ENCODE data around the gene NPFF.
A peak's percentile ranks its signal among the peaks of the same experiment; 100 is the strongest.

The NPFF gene

DNA sequence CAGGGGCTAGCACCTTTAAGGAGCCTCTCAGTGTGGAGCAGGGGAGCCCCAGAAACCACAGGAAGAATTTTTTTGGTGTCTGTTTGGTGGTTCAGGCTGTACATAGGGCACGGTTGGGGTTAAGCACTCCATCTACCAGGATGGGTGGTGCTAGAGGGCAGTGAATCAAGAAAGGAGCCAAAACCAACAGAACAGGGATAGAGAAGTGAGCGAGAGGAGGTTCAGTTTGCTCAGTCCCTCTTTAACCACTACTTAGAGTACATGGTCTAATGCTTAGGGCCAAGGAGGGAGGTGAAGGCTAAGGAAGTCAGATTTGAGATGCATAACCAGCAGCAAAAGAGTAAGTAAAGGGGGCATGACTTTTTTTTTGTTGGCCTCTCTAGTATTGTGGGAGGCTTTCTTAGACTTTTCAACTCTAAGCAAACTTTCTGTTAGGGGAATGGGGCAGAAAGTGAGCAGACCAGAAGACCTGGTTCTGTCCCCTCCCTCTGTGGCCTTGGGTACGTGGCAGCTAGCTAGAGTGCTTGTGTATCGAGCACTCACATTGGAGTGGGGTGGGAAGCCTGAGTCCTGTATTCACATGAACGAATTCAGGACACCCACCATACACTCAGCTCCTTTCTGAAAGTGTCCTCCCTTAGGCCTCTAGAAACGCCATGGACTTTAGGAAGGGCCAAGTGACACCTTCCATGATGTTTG, 6.6 kb upstream of the NPFF start:
- DNase-seq: no peak

DNA sequence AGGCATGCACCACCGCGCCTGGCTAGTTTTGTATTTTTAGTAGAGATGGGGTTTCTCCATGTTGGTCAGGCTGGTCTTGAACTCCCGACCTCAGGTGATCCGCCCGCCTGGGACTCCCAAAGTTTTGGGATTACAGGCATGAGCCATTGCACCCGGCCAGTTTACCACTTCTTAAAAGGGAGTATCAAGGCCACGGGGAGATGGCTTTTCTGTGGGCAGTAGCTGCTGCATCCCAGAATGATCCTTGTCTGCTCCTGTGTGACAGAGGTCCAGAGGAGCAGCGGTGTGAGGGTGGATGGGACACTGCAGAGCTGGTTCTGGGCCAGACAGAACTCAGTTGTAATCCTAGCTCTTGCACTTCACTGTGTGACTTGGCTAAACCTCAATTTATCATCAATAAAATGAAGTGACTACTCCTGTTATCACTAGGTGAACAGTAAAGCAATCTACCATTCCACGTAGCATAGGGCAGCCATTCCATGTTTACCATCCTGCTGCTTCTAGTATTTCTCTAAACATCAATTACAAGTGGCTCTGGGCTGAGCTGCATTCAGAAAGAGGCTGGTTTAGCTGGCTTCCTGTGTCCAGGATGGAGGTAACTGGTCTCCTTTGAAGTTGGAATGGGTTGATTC, 3.0 kb upstream of the NPFF start:
- no peak for DNase-seq

DNA sequence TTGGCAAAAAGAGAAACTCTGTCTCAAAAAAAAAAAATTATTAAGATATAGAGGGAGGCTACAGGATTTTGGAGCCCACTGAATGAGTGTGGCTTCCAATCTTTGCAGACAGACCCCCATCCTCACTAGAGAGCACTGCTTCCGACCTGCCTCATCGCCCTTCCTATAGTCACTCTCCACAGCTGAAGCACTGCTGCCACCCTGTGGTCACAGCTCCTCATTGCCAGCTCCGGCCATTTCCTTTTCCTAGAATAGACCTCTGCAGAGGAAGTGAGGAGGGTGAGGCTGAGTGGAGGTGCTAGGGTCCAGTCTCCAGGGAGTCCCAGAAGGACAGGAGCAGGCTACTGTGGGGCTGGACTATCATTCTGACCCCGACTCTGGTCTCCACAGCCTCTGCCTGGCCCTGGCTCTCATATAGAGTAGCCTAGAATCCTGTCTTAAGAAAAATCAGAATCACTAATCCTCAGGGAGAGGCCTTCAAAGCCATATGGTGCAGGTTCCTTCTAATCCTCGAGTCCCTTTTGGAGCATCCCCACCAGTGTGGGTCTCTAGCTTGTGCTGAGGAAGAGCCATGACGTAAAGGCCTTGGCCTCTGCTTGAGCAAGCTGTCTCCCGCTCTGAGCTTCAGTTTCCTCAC, 1.4 kb upstream of the NPFF start:
- peak; percentile 64 for DNase-seq

DNA sequence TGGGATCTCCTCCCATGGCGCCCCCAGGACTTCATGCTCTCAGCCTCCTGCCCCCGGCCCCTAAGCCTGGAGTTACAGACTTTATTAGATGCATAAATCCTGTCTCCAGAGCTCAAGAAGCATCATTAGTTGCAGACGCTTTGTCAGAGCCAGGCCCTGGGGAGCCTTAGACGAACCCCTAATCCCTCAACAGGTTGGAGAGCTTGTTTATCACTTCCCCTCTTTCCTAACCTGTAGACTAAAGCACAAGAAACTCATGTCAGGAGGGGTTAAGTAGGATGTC, 260 bp upstream of the NPFF start:
- no peak for DNase-seq

DNA sequence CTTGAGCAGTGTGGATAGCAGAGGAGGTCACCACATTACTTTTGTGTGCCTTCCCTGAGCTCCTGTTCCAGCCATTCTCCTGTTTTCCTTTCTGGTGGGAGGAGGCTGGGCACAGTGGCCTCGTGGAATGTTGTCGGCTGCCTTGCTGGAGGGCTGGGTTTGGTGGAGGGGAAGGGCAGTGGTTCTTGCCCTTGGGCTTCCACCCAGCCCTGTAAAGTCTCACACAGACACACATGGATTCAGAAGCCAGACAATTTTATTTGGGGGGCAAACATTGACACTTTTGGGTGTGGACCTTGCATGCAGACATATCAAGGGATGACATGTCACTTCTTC, 866 bp downstream of the NPFF start:
- no peak for DNase-seq

DNA sequence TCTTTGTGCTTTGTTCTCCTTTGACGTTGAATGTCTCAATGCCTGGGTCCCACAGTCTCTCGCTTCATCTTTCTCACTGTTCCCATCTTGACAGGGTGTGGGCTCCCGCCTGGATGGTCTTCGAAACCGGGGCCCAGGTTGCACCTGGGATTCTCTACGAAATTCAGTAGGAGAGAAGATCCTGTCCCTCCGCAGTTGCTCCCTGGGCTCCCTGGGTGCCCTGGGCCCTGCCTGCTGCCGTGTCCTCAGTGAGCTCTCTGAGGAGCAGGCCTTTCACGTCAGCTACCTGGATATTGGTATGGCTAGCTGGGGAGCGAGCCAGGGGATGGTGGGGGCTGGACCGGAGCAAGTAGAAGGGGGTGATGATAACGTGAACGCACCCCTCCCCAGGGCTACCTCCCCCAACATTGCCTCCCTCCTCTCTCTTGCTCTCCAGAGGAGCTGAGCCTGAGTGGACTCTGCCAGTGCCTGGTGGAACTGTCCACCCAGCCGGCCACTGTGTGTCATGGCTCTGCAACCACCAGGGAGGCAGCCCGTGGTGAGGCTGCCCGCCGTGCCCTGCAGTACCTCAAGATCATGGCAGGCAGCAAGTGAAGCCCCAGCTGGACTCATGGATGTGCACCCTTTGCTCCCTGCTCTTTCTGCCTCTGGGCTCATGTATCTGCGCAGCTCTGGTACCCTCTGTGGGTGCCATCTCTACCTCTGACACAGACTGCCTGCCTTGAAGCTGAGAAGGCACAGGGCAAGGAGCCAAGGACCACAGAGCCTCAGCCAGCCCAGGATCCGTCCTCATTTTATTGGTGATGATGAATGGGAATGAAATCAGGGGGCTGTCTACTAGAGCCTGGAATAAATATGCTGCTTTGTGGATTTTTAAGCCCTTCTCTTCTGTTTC, 1.5 kb downstream of the NPFF start:
- DNase-seq: no peak

DNA sequence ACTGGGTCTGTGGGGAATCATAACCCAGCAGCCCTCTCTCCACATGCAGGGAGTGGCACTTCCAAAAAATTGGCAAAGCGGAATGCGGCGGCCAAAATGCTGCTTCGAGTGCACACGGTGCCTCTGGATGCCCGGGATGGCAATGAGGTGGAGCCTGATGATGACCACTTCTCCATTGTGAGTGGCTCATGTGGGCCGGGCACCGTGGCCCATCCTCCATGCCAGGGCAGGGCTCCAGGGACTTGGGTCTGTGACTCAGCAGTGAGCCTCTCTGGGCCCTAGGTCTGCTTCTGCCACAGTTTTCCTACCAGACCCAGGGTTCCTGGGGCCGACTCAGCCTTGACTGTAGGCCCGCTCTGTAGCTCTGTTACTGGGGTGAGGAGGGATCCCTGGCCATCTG, 2.2 kb downstream of the NPFF start:
- no peak for DNase-seq

DNA sequence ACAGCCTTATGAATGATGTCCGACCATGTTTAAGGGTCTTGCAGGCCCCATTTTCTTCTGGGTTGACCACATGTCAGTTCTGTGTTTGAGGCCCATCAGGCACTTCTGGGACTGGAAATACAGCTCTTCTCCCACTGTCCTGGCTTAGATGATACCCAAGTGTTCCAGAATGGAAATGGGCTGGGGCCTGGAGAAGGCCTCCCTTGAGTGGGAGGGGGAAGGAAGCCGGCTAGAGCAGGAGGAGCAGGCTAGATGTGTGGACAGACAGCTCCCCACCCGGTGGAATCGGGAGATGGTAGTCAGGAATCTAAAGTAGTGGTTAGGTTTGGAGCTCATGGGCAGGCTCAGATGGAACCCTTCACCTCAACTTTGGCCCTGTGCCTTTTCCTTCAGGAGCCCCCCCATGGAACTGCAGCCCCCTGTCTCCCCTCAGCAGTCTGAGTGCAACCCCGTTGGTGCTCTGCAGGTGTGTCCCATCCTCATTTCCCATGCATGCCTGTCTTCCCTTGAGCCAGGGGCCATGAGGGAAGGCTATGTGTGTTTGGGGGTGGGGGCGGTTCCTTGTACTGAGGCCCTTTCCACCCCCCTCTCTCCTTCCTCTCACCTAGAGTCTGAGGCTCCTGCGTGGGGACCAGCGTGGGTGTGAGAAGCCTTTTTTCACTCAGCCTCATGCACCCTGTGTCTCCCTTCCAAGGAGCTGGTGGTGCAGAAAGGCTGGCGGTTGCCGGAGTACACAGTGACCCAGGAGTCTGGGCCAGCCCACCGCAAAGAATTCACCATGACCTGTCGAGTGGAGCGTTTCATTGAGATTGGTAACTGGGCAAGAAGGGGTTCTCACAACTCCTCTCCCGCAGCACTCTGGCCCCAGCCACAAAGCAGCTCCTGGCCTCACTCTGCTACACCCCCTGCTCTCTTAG, 3.0 kb downstream of the NPFF start:
- no peak for DNase-seq

DNA sequence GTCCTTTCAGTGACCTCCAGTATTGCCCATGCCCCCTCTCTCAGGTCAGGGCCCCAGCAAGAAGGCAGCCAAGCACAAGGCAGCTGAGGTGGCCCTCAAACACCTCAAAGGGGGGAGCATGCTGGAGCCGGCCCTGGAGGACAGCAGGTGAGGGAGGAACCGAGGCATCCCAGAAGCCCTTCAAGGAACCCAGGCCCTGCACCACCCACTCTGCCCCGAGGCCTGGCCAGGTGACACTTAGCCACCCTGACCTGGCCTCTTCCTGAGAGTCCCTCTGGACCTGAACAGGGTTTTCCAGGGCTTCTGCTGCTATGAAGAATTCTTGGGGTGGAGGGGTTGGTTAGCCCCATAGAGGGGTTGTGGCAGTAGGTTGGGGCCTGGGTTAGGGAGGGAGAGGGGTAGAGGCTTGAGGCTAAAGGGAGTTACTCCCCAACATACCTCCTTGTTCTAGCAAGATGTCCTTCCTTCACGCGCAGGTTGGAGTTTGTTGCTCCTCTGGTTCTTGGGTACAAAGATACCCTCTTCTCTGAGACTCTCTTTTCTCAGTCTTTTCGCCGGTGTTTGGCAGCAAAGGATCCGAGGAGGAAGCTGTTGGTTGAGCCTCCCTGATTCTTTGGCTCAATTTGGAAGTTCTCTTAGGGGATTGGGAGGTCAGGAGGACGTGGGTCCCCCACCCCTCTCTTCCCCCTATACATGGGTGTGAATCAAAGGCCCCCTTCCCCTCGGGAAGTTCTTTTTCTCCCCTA, 4.1 kb downstream of the NPFF start:
- DNase-seq: no peak

DNA sequence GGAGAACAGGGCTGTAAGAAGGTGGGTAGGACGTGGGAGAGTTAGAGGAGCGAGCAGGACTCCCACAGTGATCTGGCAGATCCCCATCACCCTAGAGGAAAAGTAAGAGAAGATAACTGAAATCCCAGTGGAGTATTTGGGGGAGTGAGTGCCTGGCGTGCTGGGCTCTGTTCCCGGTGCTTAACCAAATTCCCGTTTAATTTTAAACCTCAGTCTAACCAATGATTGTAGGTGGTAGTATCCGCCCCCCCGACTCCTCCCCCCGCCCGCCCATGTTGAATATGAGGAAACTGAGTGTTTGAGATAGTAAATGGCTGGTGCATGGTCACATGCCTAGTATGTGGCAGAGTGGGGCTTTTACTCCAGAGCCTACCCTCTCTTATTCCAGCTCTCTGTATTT, 5.0 kb downstream of the NPFF start:
- DNase-seq: no peak

DNA sequence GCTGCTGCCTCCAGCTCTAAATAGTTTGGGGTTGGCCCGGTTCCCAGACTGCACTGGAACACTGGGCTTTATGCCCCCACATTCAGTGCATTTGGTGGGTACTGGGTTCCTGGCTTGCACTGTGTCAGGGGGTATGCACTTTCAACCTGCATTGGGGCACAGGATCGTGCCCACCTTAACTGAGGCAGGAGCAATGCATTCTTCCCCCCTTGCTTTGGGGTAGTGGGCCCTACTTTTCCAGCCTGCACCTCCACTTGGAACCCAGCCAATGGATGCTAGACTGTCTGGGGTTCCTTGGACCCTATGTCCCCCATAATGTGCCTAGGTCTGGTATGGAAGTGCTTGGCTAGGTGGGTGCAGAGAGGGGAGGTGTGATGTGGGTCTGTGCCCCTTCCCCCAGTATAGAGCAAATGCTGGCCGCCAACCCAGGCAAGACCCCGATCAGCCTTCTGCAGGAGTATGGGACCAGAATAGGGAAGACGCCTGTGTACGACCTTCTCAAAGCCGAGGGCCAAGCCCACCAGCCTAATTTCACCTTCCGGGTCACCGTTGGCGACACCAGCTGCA, 5.6 kb downstream of the NPFF start:
- no peak for DNase-seq

DNA sequence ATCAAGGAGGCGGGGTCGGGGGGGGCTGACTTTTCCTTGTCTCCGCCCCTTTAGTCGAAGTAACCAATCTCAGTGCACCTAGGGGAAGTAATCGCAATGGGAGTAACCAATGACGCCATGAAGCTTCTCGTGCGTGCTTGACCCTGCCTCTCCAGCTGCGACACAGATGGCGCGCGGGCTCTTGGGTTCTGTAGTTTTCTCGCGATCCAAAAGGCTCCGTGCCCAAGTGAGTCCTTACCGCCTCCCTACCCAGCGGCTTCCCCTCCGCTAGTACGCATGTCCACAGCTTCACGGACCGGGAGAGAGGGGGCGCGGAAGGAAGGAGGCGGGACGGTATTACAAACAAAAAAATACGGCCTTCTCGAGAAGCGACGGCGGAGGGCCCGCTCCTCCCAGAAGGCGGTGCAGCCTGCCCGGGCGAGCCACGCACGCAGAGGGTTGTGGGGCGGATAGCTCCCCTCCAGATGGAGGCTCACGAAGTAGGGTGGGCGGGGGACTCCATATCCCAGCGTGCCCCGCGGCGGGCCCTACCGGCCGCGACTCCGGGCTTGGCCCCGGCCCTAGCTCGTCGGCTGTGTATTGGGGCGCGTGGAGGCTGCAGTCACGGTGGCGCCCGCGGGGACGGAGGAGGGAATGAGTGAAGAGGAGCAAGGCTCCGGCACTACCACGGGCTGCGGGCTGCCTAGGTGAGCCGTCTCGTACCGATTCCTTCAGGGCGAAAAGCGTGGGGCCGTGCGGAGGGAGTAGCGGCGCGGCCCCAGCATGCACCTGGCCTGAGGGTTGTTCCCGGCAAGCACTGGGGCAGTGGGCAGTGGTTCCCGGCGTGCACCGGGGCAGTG, 6.3 kb downstream of the NPFF start, which contains the start of gene TARBP2:
Gene TARBP2, plus strand, starts transcription at position 508 of the 839 bp plus-strand sequence. Its CDS starts 126 bp downstream, at position 634.
- DNase-seq: peak; percentile 99

DNA sequence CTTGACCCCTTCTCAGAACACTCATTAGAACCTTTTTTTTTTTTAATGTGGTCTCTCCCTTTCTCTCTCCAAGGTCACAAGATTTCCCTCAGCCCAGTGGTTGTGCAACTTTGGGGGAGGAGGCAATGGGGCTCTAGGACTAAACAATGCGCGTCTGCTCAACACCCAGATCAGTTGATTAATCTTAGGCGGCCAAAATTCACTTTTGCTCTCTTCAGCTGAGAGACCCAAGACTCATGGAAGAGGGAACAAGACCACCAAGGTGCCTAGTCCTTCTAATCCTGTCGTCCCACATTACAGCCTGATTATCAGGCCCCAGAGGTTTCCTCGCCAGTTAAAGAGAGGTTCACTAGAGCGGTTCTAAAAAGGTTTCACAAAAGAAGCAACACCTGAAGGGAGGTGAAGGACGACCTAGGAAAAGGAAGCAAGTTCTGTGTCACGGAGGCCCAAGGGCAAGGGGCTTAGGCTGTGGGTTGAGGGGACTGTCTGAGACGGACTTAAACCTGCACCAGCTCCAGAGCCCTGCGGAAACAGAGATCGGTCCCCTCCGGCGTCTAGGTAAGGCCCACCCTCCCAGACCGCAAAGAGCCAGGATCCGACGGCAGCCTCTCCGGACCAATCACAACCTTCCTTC, 7.0 kb downstream of the NPFF start:
- DNase-seq: no peak

DNA sequence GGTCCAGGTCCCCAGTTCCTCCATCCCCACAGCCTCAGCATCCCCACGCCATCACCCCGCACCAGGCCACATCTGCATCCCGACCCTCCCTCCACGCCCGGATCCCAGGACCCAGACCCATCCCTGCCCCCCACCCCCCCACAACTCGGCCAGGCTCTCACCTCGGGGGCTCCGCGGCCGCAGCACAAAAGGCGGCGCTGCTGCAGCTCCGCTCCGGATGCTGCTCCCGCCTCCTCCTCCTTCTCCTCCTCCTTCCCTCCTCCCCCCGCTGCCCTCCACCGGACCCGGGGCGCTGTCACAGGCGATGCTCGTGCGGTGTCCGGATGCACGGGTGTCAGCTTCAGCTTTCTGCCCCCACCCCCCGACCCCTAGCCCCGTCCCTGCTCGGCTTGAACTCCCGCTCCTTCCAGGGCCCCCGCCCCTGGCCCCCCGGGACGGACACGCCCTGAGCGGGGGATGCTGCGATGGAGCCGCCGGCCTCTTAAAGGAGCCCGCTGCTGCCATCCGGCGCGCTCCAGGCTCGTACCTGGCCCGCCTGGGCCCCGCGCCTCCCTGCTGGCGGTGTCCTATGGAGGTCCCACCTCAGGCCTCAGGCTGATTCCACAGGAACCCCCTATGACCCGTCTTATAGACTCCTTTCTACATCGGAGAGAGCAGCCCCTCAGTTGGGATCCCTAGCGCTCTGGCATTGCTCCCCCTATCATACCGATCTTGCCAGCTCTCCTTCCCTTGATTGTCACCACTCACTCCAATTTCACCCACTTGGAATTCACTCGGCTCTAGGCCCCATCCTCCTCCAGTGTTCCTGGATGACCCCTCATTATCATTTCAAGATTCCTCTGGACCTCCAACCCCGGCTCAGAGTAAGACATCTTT, 7.8 kb downstream of the NPFF start, which contains the start of gene MAP3K12:
Gene MAP3K12, minus strand, starts transcription at position 193 of the 876 bp plus-strand sequence. CDS start 12,067 bp downstream, outside the sequence.
- no peak for DNase-seq

DNA sequence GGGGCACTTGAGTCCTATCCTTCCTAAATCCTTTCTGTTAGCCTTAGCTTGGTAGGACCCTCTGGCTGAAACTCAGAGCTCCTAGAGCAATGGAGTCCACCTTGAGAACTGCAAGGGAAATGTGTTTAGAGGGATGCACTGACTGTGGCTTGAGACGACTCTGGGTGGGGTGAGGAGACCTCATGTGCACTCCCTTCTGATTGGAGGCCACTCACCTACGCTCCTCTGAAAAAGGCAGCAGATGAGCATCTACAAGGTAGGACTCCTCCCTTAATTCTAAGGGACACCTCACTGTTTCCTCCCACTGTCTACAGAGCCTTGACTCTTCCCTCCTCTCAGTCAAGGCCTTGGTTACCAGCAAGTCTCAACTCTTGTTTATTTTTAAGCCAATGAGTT, 9.1 kb downstream of the NPFF start:
- DNase-seq: no peak

DNA sequence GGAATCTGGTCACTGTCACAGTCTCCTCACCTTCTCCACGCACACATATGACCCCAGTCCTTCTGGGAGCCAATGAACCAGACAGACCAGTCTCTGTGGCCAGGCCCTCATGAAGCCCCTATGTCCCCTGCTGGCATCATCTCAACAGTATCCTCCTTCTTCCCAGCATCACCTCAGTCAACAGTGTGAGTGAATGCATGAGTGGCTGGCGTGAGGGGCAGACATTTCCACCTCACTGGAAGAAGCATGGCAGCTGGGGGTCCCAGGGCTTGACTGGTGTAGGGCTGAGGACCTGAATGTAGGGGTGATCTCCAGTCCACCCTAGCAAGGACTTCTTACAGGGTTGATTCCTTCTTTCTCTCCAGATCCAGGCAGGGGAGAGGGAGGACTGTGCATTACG, 9.8 kb downstream of the NPFF start:
- no peak for DNase-seq

DNA sequence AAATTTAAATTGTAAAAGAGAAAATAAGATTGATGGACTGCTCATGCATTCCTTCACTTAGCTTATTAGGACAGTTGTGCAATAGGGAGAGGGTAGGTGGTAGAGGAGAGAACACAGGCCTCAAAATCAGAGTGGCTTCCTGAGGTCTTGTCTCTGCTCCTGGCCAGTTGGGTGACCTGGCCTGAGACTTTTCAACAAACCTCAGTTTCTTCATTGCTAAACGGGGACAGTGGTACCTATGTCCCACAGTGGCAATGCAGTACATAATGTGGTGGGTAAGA, 10.6 kb downstream of the NPFF start:
- no peak for DNase-seq

DNA sequence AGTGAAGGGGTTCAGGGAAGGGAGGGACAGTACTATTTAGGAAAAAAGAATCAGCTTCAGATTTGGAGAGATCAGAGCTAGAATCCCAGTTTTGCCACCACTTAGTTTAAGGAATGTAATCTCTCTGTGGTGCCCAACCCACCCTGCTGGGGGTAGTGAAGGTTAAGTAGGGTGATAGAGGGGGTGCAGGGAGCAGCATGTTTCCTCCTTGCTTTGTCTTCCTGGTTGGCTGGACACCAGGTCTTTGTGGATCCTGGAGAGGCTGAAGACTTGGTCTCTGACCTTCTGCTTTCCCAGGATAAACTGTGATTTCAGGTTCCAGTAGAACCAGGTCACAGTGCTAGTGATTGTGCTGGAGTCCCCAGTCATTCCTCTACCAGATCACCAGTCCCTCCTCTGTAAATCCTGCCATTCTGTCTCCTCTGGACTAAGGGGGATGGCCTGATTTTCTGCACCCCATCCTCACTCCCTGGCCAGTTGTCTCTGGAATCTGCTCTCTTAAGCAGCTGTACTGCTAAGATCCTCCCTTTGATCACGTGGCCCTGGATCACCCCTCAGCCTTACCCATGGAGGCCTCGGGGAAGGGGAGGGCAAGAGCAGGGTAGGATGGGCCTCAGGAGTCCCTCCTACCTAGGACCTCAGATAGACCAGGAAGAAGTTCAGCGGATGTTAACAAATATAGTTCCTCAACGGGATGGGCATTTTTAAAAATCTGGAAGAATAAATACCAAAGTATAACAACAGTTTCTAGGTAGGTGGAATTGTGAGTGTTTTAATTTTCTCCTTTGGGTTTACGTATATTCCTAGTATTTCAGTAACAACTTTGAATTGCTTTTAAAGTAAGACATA, 11.2 kb downstream of the NPFF start:
- DNase-seq: no peak
